HG03159 (cell line): ENCODE measurements around the gene PIK3R2.
A peak's percentile ranks its signal among the peaks of the same experiment; 100 is the strongest.
"Not testable (repeated sequence)": the region's sequence is repeated elsewhere in the genome, so short reads cannot be mapped to it uniquely, and the experiment has no call there.

Experiments
- ATAC-seq: cut with Tn5 transposase; IDR thresholded peaks from one replicate; pipeline ENCODE4 v1.9.1; 2021; ENCODE audit warnings: mild to moderate bottlenecking, moderate library complexity; ENCODE audit not compliant: unreplicated experiment

The PIK3R2 gene

GRCh38 chr19:18152817-18153555 is at the start of gene PIK3R2:
Gene PIK3R2 (plus strand): TSS chr19:18153163. CDS start chr19:18155880, 2,717 bp downstream.
- peak; percentile 77 for ATAC-seq

GRCh38 chr19:18104793-18105131 is 48.2 kb upstream of the PIK3R2 start:
- ATAC-seq: no peak

GRCh38 chr19:18105259-18105658 is 47.7 kb upstream of the PIK3R2 start:
- not testable (repeated sequence) for ATAC-seq

- ATAC-seq: no peak
Measured at GRCh38 chr19:18107235-18107634, 45.7 kb upstream of the PIK3R2 start.

- no peak for ATAC-seq
Measured at GRCh38 chr19:18108897-18109296, 44.1 kb upstream of the PIK3R2 start.

GRCh38 chr19:18109341-18109732 is 43.6 kb upstream of the PIK3R2 start:
- no peak for ATAC-seq

GRCh38 chr19:18109733-18110608 is 43.0 kb upstream of the PIK3R2 start:
- no peak for ATAC-seq

GRCh38 chr19:18110609-18111232 is 42.2 kb upstream of the PIK3R2 start:
- no peak for ATAC-seq

GRCh38 chr19:18112989-18113478 is 39.9 kb upstream of the PIK3R2 start:
- ATAC-seq: no peak

GRCh38 chr19:18113827-18114226 is 39.1 kb upstream of the PIK3R2 start:
- no peak for ATAC-seq

- ATAC-seq: no peak
Measured at GRCh38 chr19:18114483-18114882, 38.5 kb upstream of the PIK3R2 start.

GRCh38 chr19:18117364-18117691 is 35.6 kb upstream of the PIK3R2 start:
- ATAC-seq: peak; percentile 4

- peak; percentile 71 for ATAC-seq
Measured at GRCh38 chr19:18117692-18118378, 35.1 kb upstream of the PIK3R2 start.

- ATAC-seq: no peak
Measured at GRCh38 chr19:18118420-18119012, 34.4 kb upstream of the PIK3R2 start.

- no peak for ATAC-seq
Measured at GRCh38 chr19:18119013-18119716, 33.8 kb upstream of the PIK3R2 start.

GRCh38 chr19:18119717-18120105 is 33.3 kb upstream of the PIK3R2 start:
- ATAC-seq: no peak

- no peak for ATAC-seq
Measured at GRCh38 chr19:18120127-18120526, 32.8 kb upstream of the PIK3R2 start.

GRCh38 chr19:18121166-18121565 is 31.8 kb upstream of the PIK3R2 start:
- ATAC-seq: no peak

GRCh38 chr19:18122424-18122823 is 30.5 kb upstream of the PIK3R2 start:
- ATAC-seq: no peak
